K562 (cell line): Measurements from ENCODE around the gene HINT2. TPM values are rescaled to one million over a fixed set of nuclear protein-coding genes. Genes with fewer than 3 reads are reported as not detected.
A peak's percentile ranks its signal among the peaks of the same experiment; 100 is the strongest.

ENCODE experiments used
- ARID1B ChIP-seq: fragments of 450-650 bp; IDR thresholded peaks from 2 replicates; pipeline ENCODE4 v1.6.1; 2016; ENCODE audit warnings: antibody characterized with exemption, mild to moderate bottlenecking, inconsistent platforms
- CTCFL ChIP-seq: IDR thresholded peaks from 2 replicates; pipeline ENCODE4 v1.6.1; 2011; ENCODE audit warnings: borderline replicate concordance, low read depth, mild to moderate bottlenecking, moderate library complexity, low read length; ENCODE audit not compliant: insufficient read depth, poor library complexity, severe bottlenecking
- EP400 ChIP-seq: fragments of 450-650 bp; IDR thresholded peaks from 2 replicates; pipeline ENCODE4 v1.6.1; 2017; ENCODE audit warnings: antibody characterized with exemption, mild to moderate bottlenecking, moderate library complexity
- ETV5 ChIP-seq: sonication (generic); formaldehyde crosslinking; IDR thresholded peaks from 2 replicates; pipeline ENCODE4 v1.4.0; 2020; ENCODE audit warnings: low read depth, mild to moderate bottlenecking, missing genetic modification reagents
- GABPA ChIP-seq: fragments of 200-800 bp; sonication (Bioruptor generic); conservative IDR thresholded peaks from 2 replicates; pipeline ENCODE4 v1.6.1; 2016; ENCODE audit warnings: low read depth, missing genetic modification characterization, missing compliant biosample characterization
- HNRNPL ChIP-seq: fragments of 200-400 bp; formaldehyde crosslinking; IDR thresholded peaks from 2 replicates; pipeline ENCODE4 v1.6.1; 2017; ENCODE audit warnings: low read depth, mild to moderate bottlenecking, low read length
- JUND ChIP-seq, 2 experiments: IDR thresholded peaks; 2 replicates in 1 of 2; 3 replicates in 1 of 2; pipeline ENCODE4 v1.6.1; 2011; ENCODE audit warnings: borderline replicate concordance in 2 of 2, low read depth in 2 of 2, low read length in 2 of 2, improper control_type of control experiment in 1 of 2, missing biosample characterization in 1 of 2, missing genetic modification characterization in 1 of 2, missing genetic modification reagents in 1 of 2
- KLF13 ChIP-seq: fragments of 450-650 bp; IDR thresholded peaks from 2 replicates; pipeline ENCODE4 v1.6.1; 2016; ENCODE audit warnings: missing genetic modification characterization, low read depth, mild to moderate bottlenecking, missing compliant biosample characterization, moderate library complexity, borderline replicate concordance
- MAFF ChIP-seq: IDR thresholded peaks from 2 replicates; pipeline ENCODE4 v1.6.1; 2012; ENCODE audit warnings: low read length, improper control_type of control experiment
- POLR2AphosphoS5 ChIP-seq: IDR thresholded peaks from 2 replicates; pipeline ENCODE4 v1.6.1; 2011; ENCODE audit warnings: mild to moderate bottlenecking, low read depth, low read length, moderate library complexity; ENCODE audit not compliant: control insufficient read depth, insufficient read depth
- RBBP5 ChIP-seq: fragments of 200-600 bp; sonication (generic); IDR thresholded peaks from 2 replicates; pipeline ENCODE4 v1.6.1; 2012; ENCODE audit warnings: borderline replicate concordance, mild to moderate bottlenecking, low read length, control low read depth, inconsistent platforms; ENCODE audit not compliant: insufficient read depth, poor library complexity, severe bottlenecking
- ZBTB33 ChIP-seq: sonication (generic); formaldehyde crosslinking; IDR thresholded peaks from 2 replicates; pipeline ENCODE4 v1.8.1; 2023; ENCODE audit warnings: mild to moderate bottlenecking, missing genetic modification reagents
- polyA plus RNA-seq, 8 experiments: library from polyadenylated mRNA; depleted of rRNA in 4 of 8; stranded (reverse) in 5 of 8; unstranded in 3 of 8; fragments of >200 nt; fragmentation: Nextera tagmentation in 2 of 8; fragmentation: Illumina TruSeq in 1 of 8; extraction: Ambion mirVana in 2 of 8; extraction: Trizol in 1 of 8; gene quantifications; 2 replicates each; pipeline versions ENCODE4 v1.2.1 to v1.2.3, GENCODE V29; 2011 to 2014; ENCODE audit warnings: inconsistent platforms in 1 of 8, missing spikeins in 1 of 8
- total RNA-seq, 7 experiments: library from RNA; depleted of rRNA in 6 of 7; stranded (reverse); fragments of >200 nt in 6 of 7; fragmentation: Illumina TruSeq in 2 of 7; extraction: Trizol in 2 of 7; gene quantifications; 2 replicates each; pipeline versions ENCODE4 v1.2.1 to v1.2.3, GENCODE V29; 2011 to 2021; ENCODE audit warnings: low replicate concordance in 1 of 7
- TF ChIP-seq, protein P1 (sequence below): fragments of 450-650 bp; IDR thresholded peaks from 2 replicates; pipeline ENCODE4 v1.6.1; 2016; ENCODE audit warnings: mild to moderate bottlenecking
- TF ChIP-seq, protein P2 (sequence below): fragments of 450-650 bp; IDR thresholded peaks from 2 replicates; pipeline ENCODE4 v1.7.1; 2018; ENCODE audit warnings: mild to moderate bottlenecking, low read depth; ENCODE audit not compliant: partially characterized antibody

Gene HINT2
- total and polyA plus RNA-seq, 9 of the 15 experiments (the other 6 are each of a cell fraction or from before 2014, with no cell fraction given), result 5.6 to 44.1 (median 27.9) TPM

DNA sequence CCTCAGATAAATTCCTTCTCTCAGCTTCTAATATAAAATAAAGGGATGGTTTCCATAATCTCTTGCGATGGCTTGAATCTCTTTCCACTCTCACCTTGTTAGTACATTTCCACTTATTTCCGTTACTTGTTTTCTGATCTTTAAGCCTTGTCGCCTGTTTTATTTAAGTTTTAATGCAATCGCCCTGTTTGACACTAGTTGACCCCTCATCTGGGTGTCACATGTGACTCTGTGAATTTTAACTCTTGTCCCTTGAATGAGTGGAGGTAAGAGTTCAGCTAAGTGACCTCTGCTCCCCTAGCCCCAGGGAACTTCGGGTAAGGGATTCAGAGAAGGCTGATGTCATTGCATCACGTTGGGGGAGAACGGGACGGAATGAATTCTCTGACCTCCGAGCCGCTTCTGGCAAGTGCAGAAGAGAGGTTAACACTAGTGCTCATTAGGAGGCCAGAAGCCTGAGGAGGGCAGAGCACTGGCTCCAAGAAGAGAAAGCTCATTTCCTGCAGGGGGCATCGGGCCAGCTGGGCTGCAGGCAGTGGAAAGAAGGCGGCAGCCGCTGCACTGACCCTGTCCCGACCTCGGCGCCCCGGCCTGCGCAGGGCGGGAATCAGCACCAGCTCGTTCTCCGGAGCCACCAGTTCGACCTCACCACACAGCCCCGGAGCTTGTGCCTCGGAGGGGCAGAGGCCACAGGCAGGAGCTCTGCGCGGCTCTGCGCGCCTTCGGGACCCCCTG lies 569 bp downstream of the HINT2 start (continued):
- 0 out of 2 replicates have a peak, but pooled peaks have one; percentile 2 for TF ChIP-seq ETV5 (CRISPR knock-in tag)
- TF ChIP-seq, protein P1, sequence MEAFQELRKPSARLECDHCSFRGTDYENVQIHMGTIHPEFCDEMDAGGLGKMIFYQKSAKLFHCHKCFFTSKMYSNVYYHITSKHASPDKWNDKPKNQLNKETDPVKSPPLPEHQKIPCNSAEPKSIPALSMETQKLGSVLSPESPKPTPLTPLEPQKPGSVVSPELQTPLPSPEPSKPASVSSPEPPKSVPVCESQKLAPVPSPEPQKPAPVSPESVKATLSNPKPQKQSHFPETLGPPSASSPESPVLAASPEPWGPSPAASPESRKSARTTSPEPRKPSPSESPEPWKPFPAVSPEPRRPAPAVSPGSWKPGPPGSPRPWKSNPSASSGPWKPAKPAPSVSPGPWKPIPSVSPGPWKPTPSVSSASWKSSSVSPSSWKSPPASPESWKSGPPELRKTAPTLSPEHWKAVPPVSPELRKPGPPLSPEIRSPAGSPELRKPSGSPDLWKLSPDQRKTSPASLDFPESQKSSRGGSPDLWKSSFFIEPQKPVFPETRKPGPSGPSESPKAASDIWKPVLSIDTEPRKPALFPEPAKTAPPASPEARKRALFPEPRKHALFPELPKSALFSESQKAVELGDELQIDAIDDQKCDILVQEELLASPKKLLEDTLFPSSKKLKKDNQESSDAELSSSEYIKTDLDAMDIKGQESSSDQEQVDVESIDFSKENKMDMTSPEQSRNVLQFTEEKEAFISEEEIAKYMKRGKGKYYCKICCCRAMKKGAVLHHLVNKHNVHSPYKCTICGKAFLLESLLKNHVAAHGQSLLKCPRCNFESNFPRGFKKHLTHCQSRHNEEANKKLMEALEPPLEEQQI, result no peak
- TF ChIP-seq HNRNPL, result 0 out of 2 replicates have a peak, but pooled peaks have one; percentile 28
- peak; percentile 33; the same call in 1 of the 2 replicates for TF ChIP-seq JUND (IDR thresholded peaks at IDR 0.05; ENCODE audit: borderline replicate concordance, low read depth, low read length)
- TF ChIP-seq JUND (tag; IDR thresholded peaks at IDR 0.05; ENCODE audit: borderline replicate concordance, low read depth, low read length), result peak; percentile 47; the same call in 1 of the 3 replicates
- TF ChIP-seq, protein P2, sequence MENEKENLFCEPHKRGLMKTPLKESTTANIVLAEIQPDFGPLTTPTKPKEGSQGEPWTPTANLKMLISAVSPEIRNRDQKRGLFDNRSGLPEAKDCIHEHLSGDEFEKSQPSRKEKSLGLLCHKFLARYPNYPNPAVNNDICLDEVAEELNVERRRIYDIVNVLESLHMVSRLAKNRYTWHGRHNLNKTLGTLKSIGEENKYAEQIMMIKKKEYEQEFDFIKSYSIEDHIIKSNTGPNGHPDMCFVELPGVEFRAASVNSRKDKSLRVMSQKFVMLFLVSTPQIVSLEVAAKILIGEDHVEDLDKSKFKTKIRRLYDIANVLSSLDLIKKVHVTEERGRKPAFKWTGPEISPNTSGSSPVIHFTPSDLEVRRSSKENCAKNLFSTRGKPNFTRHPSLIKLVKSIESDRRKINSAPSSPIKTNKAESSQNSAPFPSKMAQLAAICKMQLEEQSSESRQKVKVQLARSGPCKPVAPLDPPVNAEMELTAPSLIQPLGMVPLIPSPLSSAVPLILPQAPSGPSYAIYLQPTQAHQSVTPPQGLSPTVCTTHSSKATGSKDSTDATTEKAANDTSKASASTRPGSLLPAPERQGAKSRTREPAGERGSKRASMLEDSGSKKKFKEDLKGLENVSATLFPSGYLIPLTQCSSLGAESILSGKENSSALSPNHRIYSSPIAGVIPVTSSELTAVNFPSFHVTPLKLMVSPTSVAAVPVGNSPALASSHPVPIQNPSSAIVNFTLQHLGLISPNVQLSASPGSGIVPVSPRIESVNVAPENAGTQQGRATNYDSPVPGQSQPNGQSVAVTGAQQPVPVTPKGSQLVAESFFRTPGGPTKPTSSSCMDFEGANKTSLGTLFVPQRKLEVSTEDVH, result no peak
- TF ChIP-seq ZBTB33 (CRISPR knock-in tag), result peak; percentile 44; the same call in 1 of the 2 replicates
- TF ChIP-seq CTCFL, result peak; percentile 41
- TF ChIP-seq MAFF, result no peak
- TF ChIP-seq EP400, result peak; percentile 70
- TF ChIP-seq ARID1B, result 0 out of 2 replicates have a peak, but pooled peaks have one; percentile 6
- TF ChIP-seq GABPA (tag), result 0 out of 2 replicates have a peak, but pooled peaks have one; percentile 5
- TF ChIP-seq RBBP5, result peak; percentile 55
- peak; percentile 49; the same call in 1 of the 2 replicates for TF ChIP-seq POLR2AphosphoS5
- no peak for TF ChIP-seq KLF13 (tag)
